IMR-90 (cell line): ENCODE data around the gene POLD3. TPM values are rescaled to one million over a fixed set of nuclear protein-coding genes. Genes with fewer than 3 reads are reported as not detected.

Source experiments
- CHD1 ChIP-seq: IDR thresholded peaks from 2 replicates; pipeline ENCODE4 v1.6.1; 2012; ENCODE audit warnings: low read depth, low read length, improper control_type of control experiment
- ELK1 ChIP-seq: fragments of 150-350 bp; IDR thresholded peaks from 2 replicates; pipeline ENCODE4 v1.6.1; 2016; ENCODE audit warnings: low read depth, mild to moderate bottlenecking, low read length, moderate library complexity, borderline replicate concordance
- RAD21 ChIP-seq: IDR thresholded peaks from 2 replicates; pipeline ENCODE4 v1.6.1; 2012; ENCODE audit warnings: low read length, improper control_type of control experiment
- polyA plus RNA-seq, 3 experiments: library from polyadenylated mRNA; depleted of rRNA; stranded (reverse); fragments of >200 nt; gene quantifications; 2 replicates each; pipeline ENCODE4 v1.2.3, GENCODE V29; 2012; ENCODE audit warnings: low replicate concordance in 1 of 3
- total RNA-seq: library from RNA; depleted of rRNA; stranded (reverse); fragments of >200 nt; gene quantifications from 2 replicates; pipeline ENCODE4 v1.2.3, GENCODE V29; 2012

Gene POLD3
- total and polyA plus RNA-seq, 2 of the 4 experiments (the other 2 are of a cell fraction) = 9.1 to 9.2 TPM

- no peak for TF ChIP-seq ELK1
- no peak for TF ChIP-seq RAD21
- TF ChIP-seq CHD1 = no peak
Measured at GRCh38 chr11:74681686-74682651, 89.6 kb downstream of the POLD3 start (continued).
